ENCODE measurements around the gene GRPR.

DNA sequence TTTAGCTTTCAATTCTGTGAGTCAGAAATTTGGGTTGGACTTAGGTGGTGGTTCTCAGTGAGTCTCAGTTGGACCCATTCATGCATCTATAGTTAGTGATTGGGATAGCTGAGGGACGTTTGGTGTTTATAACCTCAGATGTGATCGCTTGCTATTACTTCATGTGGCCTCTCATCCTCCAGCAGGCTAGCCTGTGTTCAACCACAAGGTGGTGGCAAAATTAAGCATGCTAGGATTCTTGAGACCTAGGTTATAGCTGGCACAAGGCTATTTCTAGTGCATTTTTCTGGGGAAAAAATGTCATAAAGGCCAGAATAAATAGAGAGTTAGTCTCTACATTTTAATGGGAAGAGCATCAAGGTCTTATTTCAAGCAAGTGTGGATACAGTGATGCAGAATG is 10.9 kb upstream of the GRPR start:
- TF ChIP-seq, protein P1, sequence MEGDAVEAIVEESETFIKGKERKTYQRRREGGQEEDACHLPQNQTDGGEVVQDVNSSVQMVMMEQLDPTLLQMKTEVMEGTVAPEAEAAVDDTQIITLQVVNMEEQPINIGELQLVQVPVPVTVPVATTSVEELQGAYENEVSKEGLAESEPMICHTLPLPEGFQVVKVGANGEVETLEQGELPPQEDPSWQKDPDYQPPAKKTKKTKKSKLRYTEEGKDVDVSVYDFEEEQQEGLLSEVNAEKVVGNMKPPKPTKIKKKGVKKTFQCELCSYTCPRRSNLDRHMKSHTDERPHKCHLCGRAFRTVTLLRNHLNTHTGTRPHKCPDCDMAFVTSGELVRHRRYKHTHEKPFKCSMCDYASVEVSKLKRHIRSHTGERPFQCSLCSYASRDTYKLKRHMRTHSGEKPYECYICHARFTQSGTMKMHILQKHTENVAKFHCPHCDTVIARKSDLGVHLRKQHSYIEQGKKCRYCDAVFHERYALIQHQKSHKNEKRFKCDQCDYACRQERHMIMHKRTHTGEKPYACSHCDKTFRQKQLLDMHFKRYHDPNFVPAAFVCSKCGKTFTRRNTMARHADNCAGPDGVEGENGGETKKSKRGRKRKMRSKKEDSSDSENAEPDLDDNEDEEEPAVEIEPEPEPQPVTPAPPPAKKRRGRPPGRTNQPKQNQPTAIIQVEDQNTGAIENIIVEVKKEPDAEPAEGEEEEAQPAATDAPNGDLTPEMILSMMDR (conservative IDR thresholded peaks at IDR 0.05 in 1 of 2, IDR thresholded peaks at IDR 0.05 in 1 of 2; ENCODE audit: extremely low read depth in 1 of 2, insufficient read depth in 1 of 2, low read depth in 1 of 2, low read length in 2 of 2): peak; percentile 21 to 25
- no peak for TF ChIP-seq EZH2 (IDR thresholded peaks at IDR 0.05; ENCODE audit: borderline replicate concordance, low read length)

Data from mammary epithelial cell (primary cell).